IMR-90 (cell line): ENCODE results near the gene CDK2AP2. TPM values are rescaled to one million over a fixed set of nuclear protein-coding genes. Genes with fewer than 3 reads are reported as not detected.
A peak's percentile ranks its signal among the peaks of the same experiment; 100 is the strongest.

Experiments
- ATAC-seq: fragments of 200-7000 bp; cut with Tn5 transposase; 2 replicates; pipeline ENCODE4 v1.9.1; 2020; ENCODE audit warnings: low read depth, mild to moderate bottlenecking, moderate library complexity
- BruUV-seq: library from RNA; stranded (reverse); fragments of 400-500 nt; replicated peaks from 2 replicates; lab custom pipeline; 2021; lab: Mats Ljungman, UMichigan
- CTCF ChIA-PET: fragments of 300-600 bp; formaldehyde crosslinking; extraction: SDS; loops from one replicate; lab custom pipeline; 2021; ENCODE audit warnings: antibody characterized with exemption; lab: Yijun Ruan, JAX
- POLR2A ChIA-PET: fragments of 300-600 bp; sonication (Branson Sonifier 250); formaldehyde crosslinking; loops from one replicate; lab custom pipeline; 2022; ENCODE audit warnings: antibody characterized with exemption; ENCODE audit not compliant: unreplicated experiment; lab: Charles Lee
- DNase-seq: peaks from one replicate; pipeline ENCODE4 v3.0.0; 2013
- H2AFZ ChIP-seq: replicated peaks from 2 replicates; pipeline ENCODE3; 2013; ENCODE audit warnings: low read length, mild to moderate bottlenecking; ENCODE audit not compliant: poor library complexity
- H2AK5ac ChIP-seq: 2 replicates; pipeline ENCODE4 v1.6.1; 2013; ENCODE audit warnings: low read depth, low read length, inconsistent platforms
- H2AK9ac ChIP-seq: replicated peaks from 2 replicates; pipeline ENCODE3; 2013; ENCODE audit warnings: mild to moderate bottlenecking, low read depth, low read length, moderate library complexity; ENCODE audit not compliant: poor library complexity
- H2BK120ac ChIP-seq: 2 replicates; pipeline ENCODE4 v1.6.1; 2013; ENCODE audit warnings: low read depth, low read length, inconsistent platforms
- H2BK15ac ChIP-seq: 3 replicates; pipeline ENCODE4 v1.6.1; 2013; ENCODE audit warnings: low read depth, low read length, inconsistent platforms
- H2BK20ac ChIP-seq: 2 replicates; pipeline ENCODE4 v1.6.1; 2013; ENCODE audit warnings: low read depth, mild to moderate bottlenecking, inconsistent platforms, low read length, moderate library complexity
- H2BK5ac ChIP-seq: 2 replicates; pipeline ENCODE4 v1.6.1; 2013; ENCODE audit warnings: mild to moderate bottlenecking, low read depth, low read length, inconsistent platforms; ENCODE audit not compliant: poor library complexity, severe bottlenecking
- H3K14ac ChIP-seq: replicated peaks from 2 replicates; pipeline ENCODE4 v1.6.1; 2013; ENCODE audit warnings: low read depth, low read length, inconsistent platforms
- H3K18ac ChIP-seq: 2 replicates; pipeline ENCODE4 v1.6.1; 2013; ENCODE audit warnings: low read depth, low read length, control low read depth
- H3K23ac ChIP-seq: 2 replicates; pipeline ENCODE4 v1.6.1; 2013; ENCODE audit warnings: low read depth, low read length, inconsistent platforms
- H3K27ac ChIP-seq: 2 replicates; pipeline ENCODE4 v1.5.1; 2013; ENCODE audit warnings: mild to moderate bottlenecking, control low read depth, low read length; ENCODE audit not compliant: insufficient read depth
- H3K27me3 ChIP-seq: 2 replicates; pipeline ENCODE4 v1.6.1; 2013; ENCODE audit warnings: low read length; ENCODE audit not compliant: control insufficient read depth, insufficient read depth
- H3K36me3 ChIP-seq: 2 replicates; pipeline ENCODE4 v1.6.1; 2013; ENCODE audit warnings: low read length, mixed read lengths; ENCODE audit not compliant: control insufficient read depth, insufficient read depth
- H3K4ac ChIP-seq: 2 replicates; pipeline ENCODE4 v1.6.1; 2013; ENCODE audit warnings: low read depth, low read length, inconsistent platforms
- H3K4me1 ChIP-seq: 2 replicates; pipeline ENCODE4 v1.6.1; 2013; ENCODE audit warnings: low read length, mixed read lengths; ENCODE audit not compliant: control insufficient read depth, insufficient read depth
- H3K4me2 ChIP-seq: 2 replicates; pipeline ENCODE4 v1.6.1; 2013; ENCODE audit warnings: low read depth, mild to moderate bottlenecking, control low read depth, low read length, moderate library complexity
- H3K4me3 ChIP-seq: 2 replicates; pipeline ENCODE4 v1.5.1; 2013; ENCODE audit warnings: low read depth, mild to moderate bottlenecking, control low read depth, low read length, moderate library complexity; ENCODE audit not compliant: insufficient read depth
- H3K56ac ChIP-seq: 2 replicates; pipeline ENCODE4 v1.6.1; 2013; ENCODE audit warnings: low read length, inconsistent platforms; ENCODE audit not compliant: insufficient read depth; ENCODE audit errors: extremely low read depth
- H3K79me1 ChIP-seq, 2 experiments: 2 replicates each; pipeline ENCODE4 v1.6.1; 2013; ENCODE audit warnings: low read length in 2 of 2, inconsistent platforms in 1 of 2, low read depth in 1 of 2
- H3K9ac ChIP-seq: 2 replicates; pipeline ENCODE4 v1.6.1; 2013; ENCODE audit warnings: low read depth, low read length, control low read depth
- H3K9me1 ChIP-seq: 2 replicates; pipeline ENCODE4 v1.6.1; 2013; ENCODE audit warnings: low read length, inconsistent platforms; ENCODE audit not compliant: insufficient read depth
- H3K9me3 ChIP-seq: 2 replicates; pipeline ENCODE4 v1.6.1; 2013; ENCODE audit warnings: low read length; ENCODE audit not compliant: control insufficient read depth, insufficient read depth
- H4K20me1 ChIP-seq: 2 replicates; pipeline ENCODE4 v1.6.1; 2013; ENCODE audit warnings: low read length, inconsistent platforms; ENCODE audit not compliant: insufficient read depth
- H4K5ac ChIP-seq: 2 replicates; pipeline ENCODE4 v1.6.1; 2013; ENCODE audit warnings: mild to moderate bottlenecking, low read depth, low read length, control low read depth
- H4K8ac ChIP-seq, 2 experiments: 2 replicates each; pipeline ENCODE4 v1.6.1; 2013; ENCODE audit warnings: low read depth in 2 of 2, low read length in 2 of 2, control low read depth in 1 of 2, inconsistent platforms in 1 of 2
- H4K91ac ChIP-seq: 2 replicates; pipeline ENCODE4 v1.6.1; 2013; ENCODE audit warnings: low read depth, low read length, inconsistent platforms; ENCODE audit not compliant: insufficient read depth
- BHLHE40 ChIP-seq: fragments of 150-350 bp; IDR thresholded peaks from 2 replicates; pipeline ENCODE4 v1.6.1; 2016; ENCODE audit warnings: mild to moderate bottlenecking, low read depth, low read length
- CEBPB ChIP-seq: IDR thresholded peaks from 2 replicates; pipeline ENCODE4 v1.6.1; 2012; ENCODE audit warnings: low read depth, low read length, improper control_type of control experiment
- CHD1 ChIP-seq: IDR thresholded peaks from 2 replicates; pipeline ENCODE4 v1.6.1; 2012; ENCODE audit warnings: low read depth, low read length, improper control_type of control experiment
- CTCF ChIP-seq: conservative IDR thresholded peaks from 2 replicates; pipeline ENCODE4 v1.5.1; 2012; ENCODE audit warnings: mild to moderate bottlenecking, low read depth, low read length, improper control_type of control experiment
- FOS ChIP-seq: fragments of 150-350 bp; IDR thresholded peaks from 2 replicates; pipeline ENCODE4 v1.6.1; 2016; ENCODE audit warnings: low read depth, low read length
- MAFK ChIP-seq: IDR thresholded peaks from 2 replicates; pipeline ENCODE4 v1.6.1; 2012; ENCODE audit warnings: low read depth, low read length, improper control_type of control experiment
- MAZ ChIP-seq: IDR thresholded peaks from 2 replicates; pipeline ENCODE4 v1.6.1; 2012; ENCODE audit warnings: low read depth, mild to moderate bottlenecking, low read length, improper control_type of control experiment, moderate library complexity, borderline replicate concordance
- MXI1 ChIP-seq: IDR thresholded peaks from 2 replicates; pipeline ENCODE4 v1.6.1; 2012; ENCODE audit warnings: low read depth, mild to moderate bottlenecking, low read length, moderate library complexity, borderline replicate concordance
- NFE2L2 ChIP-seq: fragments of 150-350 bp; IDR thresholded peaks from 2 replicates; pipeline ENCODE4 v1.6.1; 2016; ENCODE audit warnings: low read depth, mild to moderate bottlenecking, low read length
- POLR2A ChIP-seq: IDR thresholded peaks from 2 replicates; pipeline ENCODE4 v1.6.1; 2012; ENCODE audit warnings: mild to moderate bottlenecking, low read depth, low read length
- RAD21 ChIP-seq: IDR thresholded peaks from 2 replicates; pipeline ENCODE4 v1.6.1; 2012; ENCODE audit warnings: low read length, improper control_type of control experiment
- RCOR1 ChIP-seq: IDR thresholded peaks from 2 replicates; pipeline ENCODE4 v1.6.1; 2012; ENCODE audit warnings: mild to moderate bottlenecking, low read length, improper control_type of control experiment; ENCODE audit not compliant: insufficient replicate concordance
- RFX5 ChIP-seq: IDR thresholded peaks from 2 replicates; pipeline ENCODE4 v1.8.0; 2012; ENCODE audit warnings: low read depth, mild to moderate bottlenecking, low read length, moderate library complexity
- SMC3 ChIP-seq: fragments of 150-350 bp; IDR thresholded peaks from 2 replicates; pipeline ENCODE4 v1.6.1; 2016; ENCODE audit warnings: low read depth, mild to moderate bottlenecking, antibody characterized with exemption, low read length, moderate library complexity
- WGBS, 2 experiments: methylation state at CpG; one replicate each; pipeline versions ENCODE4 v1.1.5 to v1.1.7; 2013; ENCODE audit warnings: missing lambda C conversion rate in 2 of 2; ENCODE audit not compliant: insufficient read length in 1 of 2; ENCODE audit errors: extremely low coverage in 2 of 2; 5-methylcytosine and 5-hydroxymethylcytosine counted together
- dilution Hi-C: fragments of 300-500 bp; cut with HindIII; formaldehyde crosslinking; loops from one replicate; pipeline ENCODE4 v1.14.3; 2018; ENCODE audit warnings: low sequenced_read_pairs; ENCODE audit not compliant: unreplicated experiment
- in situ Hi-C: fragments of 300-500 bp; cut with MboI; formaldehyde crosslinking; loops from 3 replicates; pipeline ENCODE4 v1.14.3; 2019; ENCODE audit warnings: low sequenced_read_pairs, inconsistent platforms, mixed read lengths
- intact Hi-C: fragments of 100-400 bp; cut with micrococcal nuclease; formaldehyde crosslinking; loops from 2 replicates; pipeline ENCODE4 v1.10.0; 2022
- polyA plus RNA-seq, 3 experiments: library from polyadenylated mRNA; depleted of rRNA; stranded (reverse); fragments of >200 nt; gene quantifications; 2 replicates each; pipeline ENCODE4 v1.2.3, GENCODE V29; 2012; ENCODE audit warnings: low replicate concordance in 1 of 3
- total RNA-seq: library from RNA; depleted of rRNA; stranded (reverse); fragments of >200 nt; gene quantifications from 2 replicates; pipeline ENCODE4 v1.2.3, GENCODE V29; 2012
- TF ChIP-seq, protein P1 (sequence below): fragments of 150-350 bp; IDR thresholded peaks from 2 replicates; pipeline ENCODE4 v1.6.1; 2017; ENCODE audit warnings: mild to moderate bottlenecking, antibody characterized with exemption, low read length, low read depth
- TF ChIP-seq, protein P2 (sequence below): fragments of 150-350 bp; IDR thresholded peaks from 2 replicates; pipeline ENCODE4 v1.6.1; 2016; ENCODE audit warnings: low read depth, mild to moderate bottlenecking, low read length, moderate library complexity, borderline replicate concordance

Gene CDK2AP2
- total and polyA plus RNA-seq, 2 of the 4 experiments (the other 2 are of a cell fraction) = 8.1 to 44.7 TPM

DNA sequence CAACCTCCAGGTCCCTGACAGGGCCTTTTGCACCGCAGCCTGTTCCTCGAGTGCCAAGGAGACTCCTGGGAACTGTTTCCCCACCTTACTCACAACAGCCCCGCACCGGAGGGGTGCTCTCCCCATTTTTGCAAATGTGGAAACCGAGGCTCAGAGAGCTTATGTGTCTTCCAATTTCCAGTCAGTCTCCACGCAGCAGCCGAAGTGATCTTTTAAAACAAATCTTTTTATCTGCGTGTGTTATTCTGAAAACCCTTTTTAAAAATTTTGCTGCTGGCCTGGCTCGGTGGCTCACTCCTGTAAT lies 38.5 kb downstream of the CDK2AP2 start:
- Histone ChIP-seq H3K9me3 (no peaks in the 10 kb centered on the region), H4K20me1 (no peaks in the 10 kb centered on the region), H2AK5ac (peak overlapping the region; percentile 87; the same call in 1 of the 2 replicates), H3K14ac (peak overlapping the region; percentile 98), H2BK120ac (peak overlapping the region; percentile 61; the same call in 1 of the 2 replicates), H3K27ac (peak overlapping the region; percentile 38), H2AK9ac (peak overlapping the region; percentile 94), H4K91ac (peak overlapping the region; percentile 93), H2AFZ (peak overlapping the region; percentile 100), H3K4me2 (peak overlapping the region; percentile 74), H3K9ac (peak overlapping the region; percentile 71), H2BK5ac (peak overlapping the region; percentile 35), H3K56ac (peak overlapping the region; percentile 42), H3K79me1 (peaks cover 4 to 19% of the 10 kb centered on the region in 2 experiments; a peak in 2 of 4 replicates), H3K4me1 (peaks cover 4% of the 10 kb centered on the region), H3K4me3 (peak overlapping the region; percentile 45), H4K8ac (peak overlapping the region; percentile 100), H2BK20ac (no peak overlapping the region; the same call in 1 of the 2 replicates), H3K18ac (peak overlapping the region; percentile 16), H3K9me1 (peaks cover 9% of the 10 kb centered on the region), H4K5ac (peak overlapping the region; percentile 60), H3K4ac (peak overlapping the region; percentile 94), H3K23ac (peak overlapping the region; percentile 86), H3K36me3 (peaks cover 2% of the 10 kb centered on the region; the same call in 1 of the 2 replicates), H3K27me3 (peaks cover 3% of the 10 kb centered on the region), H2BK15ac (no peak overlapping the region)
- DNase-seq (no peak), ATAC-seq (no peak)
- TF ChIP-seq RFX5 (no peak), CTCF (no peak), MAZ (no peak), SMC3 (no peak), RAD21 (no peak), MXI1 (no peak), NFE2L2 (no peak), RCOR1 (no peak), BHLHE40 (no peak), CEBPB (no peak), FOS (no peak), MAFK (no peak), POLR2A (no peak), CHD1 (no peak)
- TF ChIP-seq, protein P1, sequence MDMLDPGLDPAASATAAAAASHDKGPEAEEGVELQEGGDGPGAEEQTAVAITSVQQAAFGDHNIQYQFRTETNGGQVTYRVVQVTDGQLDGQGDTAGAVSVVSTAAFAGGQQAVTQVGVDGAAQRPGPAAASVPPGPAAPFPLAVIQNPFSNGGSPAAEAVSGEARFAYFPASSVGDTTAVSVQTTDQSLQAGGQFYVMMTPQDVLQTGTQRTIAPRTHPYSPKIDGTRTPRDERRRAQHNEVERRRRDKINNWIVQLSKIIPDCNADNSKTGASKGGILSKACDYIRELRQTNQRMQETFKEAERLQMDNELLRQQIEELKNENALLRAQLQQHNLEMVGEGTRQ = no peak
- TF ChIP-seq, protein P2, sequence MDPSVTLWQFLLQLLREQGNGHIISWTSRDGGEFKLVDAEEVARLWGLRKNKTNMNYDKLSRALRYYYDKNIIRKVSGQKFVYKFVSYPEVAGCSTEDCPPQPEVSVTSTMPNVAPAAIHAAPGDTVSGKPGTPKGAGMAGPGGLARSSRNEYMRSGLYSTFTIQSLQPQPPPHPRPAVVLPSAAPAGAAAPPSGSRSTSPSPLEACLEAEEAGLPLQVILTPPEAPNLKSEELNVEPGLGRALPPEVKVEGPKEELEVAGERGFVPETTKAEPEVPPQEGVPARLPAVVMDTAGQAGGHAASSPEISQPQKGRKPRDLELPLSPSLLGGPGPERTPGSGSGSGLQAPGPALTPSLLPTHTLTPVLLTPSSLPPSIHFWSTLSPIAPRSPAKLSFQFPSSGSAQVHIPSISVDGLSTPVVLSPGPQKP = no peak
- BruUV-seq = no TSS peak
- ChIA-PET CTCF (interaction anchor here (0.7 to 1.5 kb wide), 2 partner anchors 68 to 117 kb away, joined by 3 read pairs; partner anchors contain the start of gene PPP1CA), POLR2A (interaction anchor here (0.6 to 1.3 kb wide), 2 partner anchors 20 to 68 kb away, joined by 3 to 4 read pairs; partner anchors contain the start of gene PPP1CA)
- in situ Hi-C loops = no loop called here
- 13% methylated on average over 6 of the region's 9 CpGs; no CpG with 5 or more reads in 1 of the 2 experiments for WGBS, 2 experiments
- dilution Hi-C loops = no loop called here
- intact Hi-C loops = no loop called here
